ENCODE measurements around the gene FAM124B.

Gene FAM124B

GRCh38 chr2:224335991-224336390 lies 65.9 kb downstream of the FAM124B start:
- no peak for DNase-seq (ENCODE audit: low spot score)

- DNase-seq (ENCODE audit: low spot score): no peak
These were observed 67.2 kb downstream of the FAM124B start for GRCh38 chr2:224334726-224335125.

- DNase-seq (ENCODE audit: low spot score): peak; percentile 46
These were observed 68.0 kb downstream of the FAM124B start for GRCh38 chr2:224333726-224334482.

GRCh38 chr2:224331698-224332097 lies 70.2 kb downstream of the FAM124B start:
- no peak for DNase-seq (ENCODE audit: low spot score)

GRCh38 chr2:224328798-224329197 lies 73.1 kb downstream of the FAM124B start:
- no peak for DNase-seq (ENCODE audit: low spot score)

Data from AG08395 (cell line).